ENCODE measurements around the gene ATF7. TPM values are rescaled to one million over a fixed set of nuclear protein-coding genes. Genes with fewer than 3 reads are reported as not detected.

The ATF7 gene
- total RNA-seq, 3 donors from 2014 or later = 31.4 to 34.1 (median 33.4) TPM

GRCh38 chr12:53518381-53518780, 107.8 kb downstream of the ATF7 start:
- DNase-seq (ENCODE audit: low spot score in 2 of 2) = no peak
- Histone ChIP-seq H3K27ac (no peak overlapping the region), H3K9me3 (no peaks in the 10 kb centered on the region), H3K36me3 (peaks cover 6% of the 10 kb centered on the region), H3K4me1 (no peaks in the 10 kb centered on the region), H3K27me3 (no peaks in the 10 kb centered on the region), H3K4me3 (no peak overlapping the region)
- TF ChIP-seq CTCF (IDR thresholded peaks at IDR 0.05) (no peak), POLR2A (IDR thresholded peaks at IDR 0.05) (no peak), POLR2AphosphoS5 (IDR thresholded peaks at IDR 0.05) (no peak)
- intact Hi-C loops (cut with DNase I; ENCODE audit: low total_unique reads) = no loop called here

- no peaks in the 10 kb centered on the region for H3K9me3 ChIP-seq
- intact Hi-C loops (cut with DNase I; ENCODE audit: low total_unique reads) = no loop called here
- no peaks in the 10 kb centered on the region for H3K27me3 ChIP-seq
- H3K27ac ChIP-seq = no peak overlapping the region
- no peak for TF ChIP-seq POLR2A (IDR thresholded peaks at IDR 0.05)
- no peak for TF ChIP-seq POLR2AphosphoS5 (IDR thresholded peaks at IDR 0.05)
- TF ChIP-seq CTCF (IDR thresholded peaks at IDR 0.05) = no peak
- H3K36me3 ChIP-seq = peaks cover 6% of the 10 kb centered on the region
- no peaks in the 10 kb centered on the region for H3K4me1 ChIP-seq
- H3K4me3 ChIP-seq = no peak overlapping the region
- no peak for DNase-seq (ENCODE audit: low spot score in 2 of 2)
Observed at GRCh38 chr12:53516758-53517455, 109.3 kb downstream of the ATF7 start.

GRCh38 chr12:53515291-53515680, 110.9 kb downstream of the ATF7 start:
- intact Hi-C loops (cut with DNase I; ENCODE audit: low total_unique reads) = no loop called here
- no peak for TF ChIP-seq POLR2AphosphoS5 (IDR thresholded peaks at IDR 0.05)
- TF ChIP-seq CTCF (IDR thresholded peaks at IDR 0.05) = no peak
- no peak for TF ChIP-seq POLR2A (IDR thresholded peaks at IDR 0.05)
- Histone ChIP-seq H3K27ac (no peak overlapping the region), H3K4me1 (no peaks in the 10 kb centered on the region), H3K27me3 (no peaks in the 10 kb centered on the region), H3K9me3 (no peaks in the 10 kb centered on the region), H3K36me3 (peaks cover 6% of the 10 kb centered on the region), H3K4me3 (no peak overlapping the region)
- DNase-seq (ENCODE audit: low spot score in 2 of 2) = no peak

GRCh38 chr12:53514628-53515290, 111.4 kb downstream of the ATF7 start:
- peak overlapping the region in 1 of 2 donors; percentile 29 for H3K27ac ChIP-seq
- no peaks in the 10 kb centered on the region for H3K9me3 ChIP-seq
- no peak for TF ChIP-seq POLR2A (IDR thresholded peaks at IDR 0.05)
- TF ChIP-seq CTCF (IDR thresholded peaks at IDR 0.05) = no peak
- TF ChIP-seq POLR2AphosphoS5 (IDR thresholded peaks at IDR 0.05) = no peak
- no peak overlapping the region for H3K4me3 ChIP-seq
- H3K4me1 ChIP-seq = no peaks in the 10 kb centered on the region
- intact Hi-C loops (cut with DNase I; ENCODE audit: low total_unique reads) = no loop called here
- no peaks in the 10 kb centered on the region for H3K27me3 ChIP-seq
- no peak for DNase-seq (ENCODE audit: low spot score in 2 of 2)
- H3K36me3 ChIP-seq = peaks cover 6% of the 10 kb centered on the region

- Histone ChIP-seq H3K36me3 (peaks cover 6% of the 10 kb centered on the region), H3K4me3 (no peak overlapping the region), H3K27ac (peak overlapping the region in 1 of 2 donors; percentile 29), H3K4me1 (no peaks in the 10 kb centered on the region), H3K27me3 (no peaks in the 10 kb centered on the region), H3K9me3 (no peaks in the 10 kb centered on the region)
- no peak for DNase-seq (ENCODE audit: low spot score in 2 of 2)
- intact Hi-C loops (cut with DNase I; ENCODE audit: low total_unique reads) = no loop called here
- TF ChIP-seq POLR2A (IDR thresholded peaks at IDR 0.05) (no peak), CTCF (IDR thresholded peaks at IDR 0.05) (no peak), POLR2AphosphoS5 (IDR thresholded peaks at IDR 0.05) (no peak)
Observed at GRCh38 chr12:53513712-53514410, 112.3 kb downstream of the ATF7 start.

Measured in breast epithelium (tissue), 4 donors.